HepG2 (cell line): ENCODE results near the gene MMP10. TPM values are rescaled to one million over a fixed set of nuclear protein-coding genes. Genes with fewer than 3 reads are reported as not detected.

Experiments used
- ATAC-seq: fragments of 200-7000 bp; cut with Tn5 transposase; 3 replicates; pipeline ENCODE4 v1.9.1; 2020; ENCODE audit warnings: mild to moderate bottlenecking, moderate library complexity
- BruUV-seq: library from RNA; stranded (reverse); fragments of 400-500 nt; replicated peaks from 2 replicates; lab custom pipeline; 2021; lab: Mats Ljungman, UMichigan
- CTCF ChIA-PET: fragments of 300-600 bp; formaldehyde crosslinking; extraction: SDS; loops from one replicate; lab custom pipeline; 2021; ENCODE audit warnings: low total read pairs, inconsistent platforms, low intra/inter-chr PET ratio; lab: Yijun Ruan, JAX
- POLR2A ChIA-PET: fragments of 350-600 bp; sonication (Branson Sonifier 250); formaldehyde crosslinking; loops from one replicate; lab custom pipeline; 2020; ENCODE audit warnings: antibody characterized with exemption, inconsistent platforms; lab: Yijun Ruan, JAX
- DNase-seq: peaks from one replicate; pipeline ENCODE4 v3.0.0-alpha.2; 2015; ENCODE audit warnings: low spot score
- FAIRE-seq: peaks from 3 replicates; lab custom pipeline; 2011; peaks lifted over from hg19 to GRCh38; lab: Jason Lieb, UNC
- H2AFZ ChIP-seq: one replicate; pipeline ENCODE4 v1.6.1; 2011; ENCODE audit warnings: low read length, inconsistent platforms
- H3K27ac ChIP-seq: fragments of 300-600 bp; 3 replicates; pipeline ENCODE4 v1.8.0; 2011; ENCODE audit warnings: mixed run types, mild to moderate bottlenecking, mixed read lengths, low read length, inconsistent platforms; ENCODE audit not compliant: insufficient read depth; ENCODE audit errors: extremely low read length
- H3K27me3 ChIP-seq, 2 experiments: fragments of 200-600 bp in 1 of 2; 2 replicates in 1 of 2; 3 replicates in 1 of 2; pipeline versions ENCODE4 v1.6.0 to v1.8.0; 2011; ENCODE audit warnings: low read length in 2 of 2, mild to moderate bottlenecking in 2 of 2, moderate library complexity in 2 of 2, inconsistent platforms in 1 of 2; ENCODE audit not compliant: insufficient read depth in 2 of 2, control insufficient read depth in 1 of 2
- H3K36me3 ChIP-seq, 2 experiments: fragments of 200-600 bp in 1 of 2; replicated peaks in 1 of 2; 2 replicates in 1 of 2; 3 replicates in 1 of 2; pipeline versions ENCODE4 v1.5.1 to v1.8.0; 2011; ENCODE audit warnings: low read length in 2 of 2, inconsistent platforms in 1 of 2; ENCODE audit not compliant: insufficient read depth in 2 of 2, control insufficient read depth in 1 of 2
- H3K4me1 ChIP-seq: 2 replicates; pipeline ENCODE4 v1.5.1; 2012; ENCODE audit warnings: low read length, inconsistent platforms; ENCODE audit not compliant: insufficient read depth
- H3K4me2 ChIP-seq: 2 replicates; pipeline ENCODE4 v1.6.0; 2011; ENCODE audit warnings: low read depth, low read length, inconsistent platforms
- H3K4me3 ChIP-seq, 3 experiments: fragments of 200-600 bp in 1 of 3; sonication (generic), shearing (Covaris generic) in 1 of 3; replicated peaks in 1 of 3; 2 replicates each; pipeline ENCODE4 v1.5.1; 2011 to 2016; ENCODE audit warnings: low read length in 3 of 3, inconsistent platforms in 2 of 3, low read depth in 2 of 3, mild to moderate bottlenecking in 2 of 3, control low read depth in 1 of 3, mixed read lengths in 1 of 3; ENCODE audit not compliant: insufficient read depth in 1 of 3
- H3K79me2 ChIP-seq: one replicate; pipeline ENCODE4 v1.6.1; 2011; ENCODE audit warnings: low read length, inconsistent platforms; ENCODE audit not compliant: insufficient read depth
- H3K9ac ChIP-seq: 2 replicates; pipeline ENCODE4 v1.6.0; 2011; ENCODE audit warnings: mild to moderate bottlenecking, low read depth, low read length, inconsistent platforms; ENCODE audit not compliant: insufficient read depth
- H3K9me3 ChIP-seq: 2 replicates; pipeline ENCODE4 v1.5.1; 2012; ENCODE audit warnings: mild to moderate bottlenecking, low read length
- H4K20me1 ChIP-seq: 2 replicates; pipeline ENCODE4 v1.6.0; 2011; ENCODE audit warnings: inconsistent platforms, mild to moderate bottlenecking, low read length, moderate library complexity; ENCODE audit not compliant: insufficient read depth
- CBX2 ChIP-seq, 2 experiments: fragments of 200-600 bp in 1 of 2; sonication (generic); formaldehyde crosslinking in 1 of 2; IDR thresholded peaks; 2 replicates each; pipeline versions ENCODE4 v1.7.0 to v1.8.1; 2018 to 2022; ENCODE audit warnings: low read depth in 2 of 2, low read length in 1 of 2, mild to moderate bottlenecking in 1 of 2, missing genetic modification reagents in 1 of 2
- KDM5B ChIP-seq: sonication (generic); formaldehyde crosslinking; IDR thresholded peaks from 2 replicates; pipeline ENCODE4 v1.4.0; 2020; ENCODE audit warnings: missing genetic modification reagents, mild to moderate bottlenecking, borderline replicate concordance
- NFYB ChIP-seq: sonication (generic); formaldehyde crosslinking; IDR thresholded peaks from 2 replicates; pipeline ENCODE4 v1.4.0; 2020; ENCODE audit warnings: missing genetic modification reagents
- POLR2AphosphoS5 ChIP-seq: IDR thresholded peaks from 2 replicates; pipeline ENCODE4 v1.6.1; 2012; ENCODE audit warnings: low read depth, low read length
- SPEN ChIP-seq: sonication (generic); formaldehyde crosslinking; IDR thresholded peaks from 2 replicates; pipeline ENCODE4 v1.5.1; 2020; ENCODE audit warnings: low read depth, mild to moderate bottlenecking, missing genetic modification reagents
- YY1 ChIP-seq: IDR thresholded peaks from 2 replicates; pipeline ENCODE4 v1.6.1; 2011; ENCODE audit warnings: low read length, low read depth, moderate library complexity, mild to moderate bottlenecking; ENCODE audit not compliant: insufficient read depth, insufficient replicate concordance
- ZNF180 ChIP-seq: sonication (generic); formaldehyde crosslinking; IDR thresholded peaks from 2 replicates; pipeline ENCODE4 v1.4.0; 2020; ENCODE audit warnings: low read depth, missing genetic modification reagents, borderline replicate concordance
- WGBS: methylation state at CpG from one replicate; pipeline ENCODE4 v1.1.6; 2017; ENCODE audit warnings: low lambda C conversion rate; 5-methylcytosine and 5-hydroxymethylcytosine counted together
- in situ Hi-C: cut with HindIII; loops from 2 replicates; pipeline ENCODE4 v1.10.0; 2017; ENCODE audit warnings: low pct_unique_long_range_greater_than_20kb; ENCODE audit not compliant: extremely low pct_ligation_motif_present
- intact Hi-C: fragments of 100-400 bp; cut with micrococcal nuclease; formaldehyde crosslinking; loops from one replicate; pipeline ENCODE4 v1.10.0; 2022; ENCODE audit not compliant: unreplicated experiment
- polyA plus RNA-seq, 8 experiments: library from polyadenylated mRNA; depleted of rRNA in 3 of 8; stranded (reverse) in 7 of 8; unstranded in 1 of 8; fragments of >200 nt; fragmentation: Illumina TruSeq in 4 of 8; extraction: Trizol in 4 of 8; gene quantifications; 2 replicates each; pipeline versions ENCODE4 v1.2.1 to v1.2.3, GENCODE V29; 2011 to 2016; ENCODE audit warnings: low read depth in 4 of 8, missing spikeins in 1 of 8, mixed read lengths in 1 of 8; ENCODE audit not compliant: insufficient read depth in 1 of 8
- total RNA-seq, 5 experiments: library from RNA; depleted of rRNA; stranded (reverse); fragments of >200 nt; fragmentation: Illumina TruSeq; extraction: Trizol; gene quantifications; 2 replicates each; pipeline ENCODE4 v1.2.3, GENCODE V29; 2016; ENCODE audit warnings: low read depth in 1 of 5
- TF ChIP-seq, protein P1 (sequence below): sonication (generic); formaldehyde crosslinking; IDR thresholded peaks from 2 replicates; pipeline ENCODE4 v1.5.0; 2020; ENCODE audit warnings: missing genetic modification reagents, mild to moderate bottlenecking, borderline replicate concordance
- TF ChIP-seq, protein P2 (sequence below): sonication (generic); formaldehyde crosslinking; IDR thresholded peaks from 2 replicates; pipeline ENCODE4 v1.5.0; 2020; ENCODE audit warnings: mild to moderate bottlenecking, low read depth, missing genetic modification reagents, borderline replicate concordance
- TF ChIP-seq, protein P3 (sequence below): sonication (generic); formaldehyde crosslinking; IDR thresholded peaks from 2 replicates; pipeline ENCODE4 v1.4.0; 2020; ENCODE audit warnings: missing genetic modification reagents
- TF ChIP-seq, protein P4 (sequence below): sonication (generic); formaldehyde crosslinking; IDR thresholded peaks from 2 replicates; pipeline ENCODE4 v1.9.0; 2021; ENCODE audit warnings: missing genetic modification reagents, borderline replicate concordance

Gene MMP10
- total and polyA plus RNA-seq, 2 of the 13 experiments (the other 11 are each of a cell fraction or from before 2014, with no cell fraction given), result 0.03 TPM; not detected in 1

DNA sequence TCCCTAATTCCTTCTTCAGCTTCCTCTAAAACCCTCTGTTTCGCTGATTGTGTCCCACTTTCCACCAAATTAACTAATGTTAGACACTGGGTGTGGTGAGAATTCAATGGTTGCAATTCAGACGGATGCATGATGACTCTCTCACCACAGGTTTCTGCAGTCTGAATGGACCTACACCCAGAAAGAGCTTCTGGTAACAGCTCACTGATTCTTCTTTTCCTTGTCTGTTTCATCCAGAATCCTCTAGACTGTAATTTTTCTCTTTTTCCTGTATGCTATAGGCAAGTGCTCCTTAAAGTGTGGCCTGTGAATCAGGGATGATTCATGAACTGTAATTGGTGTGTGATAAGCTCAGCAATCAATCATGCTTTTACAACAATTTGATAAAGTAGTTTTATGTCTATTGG lies 18.1 kb downstream of the MMP10 start:
- FAIRE-seq (no peak), ATAC-seq (no peak), DNase-seq (no peak)
- Histone ChIP-seq H3K4me3 (no peak overlapping the region), H3K36me3 (no peaks in the 10 kb centered on the region), H3K9me3 (no peaks in the 10 kb centered on the region), H3K27ac (no peak overlapping the region), H3K9ac (no peak overlapping the region), H3K4me1 (no peaks in the 10 kb centered on the region), H2AFZ (no peak overlapping the region), H3K4me2 (no peak overlapping the region), H3K27me3 (peaks cover 0 to 8% of the 10 kb centered on the region in 2 experiments; a peak in 2 of 5 replicates), H4K20me1 (no peaks in the 10 kb centered on the region), H3K79me2 (no peaks in the 10 kb centered on the region)
- 2% methylated on average over 2 of the region's 2 CpGs for WGBS
- TF ChIP-seq, protein P1, sequence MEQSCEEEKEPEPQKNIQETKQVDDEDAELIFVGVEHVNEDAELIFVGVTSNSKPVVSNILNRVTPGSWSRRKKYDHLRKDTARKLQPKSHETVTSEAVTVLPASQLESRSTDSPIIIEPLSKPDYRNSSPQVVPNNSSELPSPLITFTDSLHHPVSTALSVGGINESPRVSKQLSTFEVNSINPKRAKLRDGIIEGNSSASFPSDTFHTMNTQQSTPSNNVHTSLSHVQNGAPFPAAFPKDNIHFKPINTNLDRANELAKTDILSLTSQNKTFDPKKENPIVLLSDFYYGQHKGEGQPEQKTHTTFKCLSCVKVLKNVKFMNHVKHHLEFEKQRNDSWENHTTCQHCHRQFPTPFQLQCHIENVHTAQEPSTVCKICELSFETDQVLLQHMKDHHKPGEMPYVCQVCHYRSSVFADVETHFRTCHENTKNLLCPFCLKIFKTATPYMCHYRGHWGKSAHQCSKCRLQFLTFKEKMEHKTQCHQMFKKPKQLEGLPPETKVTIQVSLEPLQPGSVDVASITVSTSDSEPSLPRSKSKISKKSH (CRISPR knock-in tag), result no peak
- TF ChIP-seq, protein P2, sequence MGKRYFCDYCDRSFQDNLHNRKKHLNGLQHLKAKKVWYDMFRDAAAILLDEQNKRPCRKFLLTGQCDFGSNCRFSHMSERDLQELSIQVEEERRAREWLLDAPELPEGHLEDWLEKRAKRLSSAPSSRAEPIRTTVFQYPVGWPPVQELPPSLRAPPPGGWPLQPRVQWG (CRISPR knock-in tag), result no peak
- TF ChIP-seq, protein P3, sequence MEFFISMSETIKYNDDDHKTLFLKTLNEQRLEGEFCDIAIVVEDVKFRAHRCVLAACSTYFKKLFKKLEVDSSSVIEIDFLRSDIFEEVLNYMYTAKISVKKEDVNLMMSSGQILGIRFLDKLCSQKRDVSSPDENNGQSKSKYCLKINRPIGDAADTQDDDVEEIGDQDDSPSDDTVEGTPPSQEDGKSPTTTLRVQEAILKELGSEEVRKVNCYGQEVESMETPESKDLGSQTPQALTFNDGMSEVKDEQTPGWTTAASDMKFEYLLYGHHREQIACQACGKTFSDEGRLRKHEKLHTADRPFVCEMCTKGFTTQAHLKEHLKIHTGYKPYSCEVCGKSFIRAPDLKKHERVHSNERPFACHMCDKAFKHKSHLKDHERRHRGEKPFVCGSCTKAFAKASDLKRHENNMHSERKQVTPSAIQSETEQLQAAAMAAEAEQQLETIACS (CRISPR knock-in tag), result no peak
- TF ChIP-seq NFYB (CRISPR knock-in tag), result no peak
- TF ChIP-seq YY1, result no peak
- TF ChIP-seq CBX2 (IDR thresholded peaks at IDR 0.05; ENCODE audit: low read depth, low read length), result no peak
- no peak for TF ChIP-seq CBX2 (CRISPR knock-in tag; IDR thresholded peaks at IDR 0.05; ENCODE audit: low read depth)
- no peak for TF ChIP-seq KDM5B (CRISPR knock-in tag)
- no peak for TF ChIP-seq SPEN (CRISPR knock-in tag)
- TF ChIP-seq POLR2AphosphoS5, result no peak
- TF ChIP-seq, protein P4, sequence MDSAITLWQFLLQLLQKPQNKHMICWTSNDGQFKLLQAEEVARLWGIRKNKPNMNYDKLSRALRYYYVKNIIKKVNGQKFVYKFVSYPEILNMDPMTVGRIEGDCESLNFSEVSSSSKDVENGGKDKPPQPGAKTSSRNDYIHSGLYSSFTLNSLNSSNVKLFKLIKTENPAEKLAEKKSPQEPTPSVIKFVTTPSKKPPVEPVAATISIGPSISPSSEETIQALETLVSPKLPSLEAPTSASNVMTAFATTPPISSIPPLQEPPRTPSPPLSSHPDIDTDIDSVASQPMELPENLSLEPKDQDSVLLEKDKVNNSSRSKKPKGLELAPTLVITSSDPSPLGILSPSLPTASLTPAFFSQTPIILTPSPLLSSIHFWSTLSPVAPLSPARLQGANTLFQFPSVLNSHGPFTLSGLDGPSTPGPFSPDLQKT, result no peak
- no peak for TF ChIP-seq ZNF180
- POLR2A ChIA-PET, result no interaction called here
- CTCF ChIA-PET, result no interaction called here
- BruUV-seq, result no TSS peak
- in situ Hi-C loops, result no loop called here
- intact Hi-C loops, result no loop called here
